Fibroblast of lung (primary cell): ENCODE data around the gene ARMH1. TPM values are rescaled to one million over a fixed set of nuclear protein-coding genes. Genes with fewer than 3 reads are reported as not detected.

Experiments
- DNase-seq, 2 donors: peaks; one replicate each; pipeline versions ENCODE4 v3.0.0 to v3.0.0-alpha.2; 2010; ENCODE audit warnings: low read depth in 2 of 2
- H2AFZ ChIP-seq: 2 replicates; pipeline ENCODE4 v1.5.1; 2012; ENCODE audit warnings: low read length, control low read depth, inconsistent platforms
- H3K27ac ChIP-seq: 2 replicates; pipeline ENCODE4 v1.5.1; 2011; ENCODE audit warnings: low read length, control low read depth; ENCODE audit not compliant: insufficient read depth
- H3K27me3 ChIP-seq: 2 replicates; pipeline ENCODE4 v1.5.1; 2011; ENCODE audit warnings: mild to moderate bottlenecking, low read length; ENCODE audit not compliant: control insufficient read depth, insufficient read depth
- H3K36me3 ChIP-seq: 2 replicates; pipeline ENCODE4 v1.5.1; 2011; ENCODE audit warnings: low read length; ENCODE audit not compliant: control insufficient read depth, insufficient read depth
- H3K4me1 ChIP-seq: 2 replicates; pipeline ENCODE4 v1.5.1; 2011; ENCODE audit warnings: low read length; ENCODE audit not compliant: control insufficient read depth, insufficient read depth; ENCODE audit errors: extremely low read depth
- H3K4me2 ChIP-seq: 2 replicates; pipeline ENCODE4 v1.5.1; 2011; ENCODE audit warnings: low read length, control low read depth; ENCODE audit not compliant: insufficient read depth; ENCODE audit errors: extremely low read depth
- H3K4me3 ChIP-seq, 4 experiments: fragments of 200-600 bp in 1 of 4; sonication (generic) in 1 of 4; replicated peaks in 1 of 4; 2 replicates each; pipeline ENCODE4 v1.5.1; 2011 to 2016; ENCODE audit warnings: low read length in 4 of 4, low read depth in 3 of 4, mild to moderate bottlenecking in 3 of 4, control low read depth in 2 of 4, inconsistent platforms in 1 of 4, mixed read lengths in 1 of 4; ENCODE audit not compliant: insufficient read depth in 1 of 4; ENCODE audit errors: control extremely low read depth in 1 of 4
- H3K79me2 ChIP-seq: 2 replicates; pipeline ENCODE4 v1.5.1; 2012; ENCODE audit warnings: mild to moderate bottlenecking, low read length, inconsistent platforms; ENCODE audit not compliant: control insufficient read depth, insufficient read depth
- H3K9ac ChIP-seq: 2 replicates; pipeline ENCODE4 v1.5.1; 2011; ENCODE audit warnings: mild to moderate bottlenecking, low read length, control low read depth; ENCODE audit not compliant: insufficient read depth
- H3K9me3 ChIP-seq: 2 replicates; pipeline ENCODE4 v1.5.1; 2012; ENCODE audit warnings: low read depth, low read length; ENCODE audit not compliant: control insufficient read depth, insufficient read depth
- H4K20me1 ChIP-seq: 2 replicates; pipeline ENCODE4 v1.5.1; 2011; ENCODE audit warnings: low read length; ENCODE audit not compliant: control insufficient read depth, insufficient read depth; ENCODE audit errors: extremely low read depth
- EZH2 ChIP-seq: IDR thresholded peaks from 2 replicates; pipeline ENCODE4 v1.5.1; 2012; ENCODE audit warnings: low read length, control low read depth, mild to moderate bottlenecking; ENCODE audit errors: missing control alignments
- polyA plus RNA-seq, 2 donors: library from polyadenylated mRNA; depleted of rRNA in 1 of 2; stranded (reverse) in 1 of 2; unstranded in 1 of 2; fragments of >200 nt; gene quantifications; 2 replicates each; pipeline ENCODE4 v1.2.1, GENCODE V29; 2011 to 2012; ENCODE audit warnings: missing spikeins in 1 of 2
- total RNA-seq: library from RNA; depleted of rRNA; stranded (reverse); fragments of >200 nt; gene quantifications from 2 replicates; pipeline ENCODE4 v1.2.1, GENCODE V29; 2014
- TF ChIP-seq, protein P1 (sequence below), 2 donors: IDR thresholded peaks in 1 of 2; conservative IDR thresholded peaks in 1 of 2; 1 replicate in 1 of 2; 2 replicates in 1 of 2; pipeline ENCODE4 v1.5.1; 2011 to 2012; ENCODE audit warnings: low read length in 2 of 2, control low read depth in 1 of 2, inconsistent platforms in 1 of 2, low read depth in 1 of 2, mild to moderate bottlenecking in 1 of 2

ARMH1 gene
- total and polyA plus RNA-seq, 2 donors (not counting 1 experiment from before 2014, with no cell fraction given): 2.4 to 6.4 TPM

DNA sequence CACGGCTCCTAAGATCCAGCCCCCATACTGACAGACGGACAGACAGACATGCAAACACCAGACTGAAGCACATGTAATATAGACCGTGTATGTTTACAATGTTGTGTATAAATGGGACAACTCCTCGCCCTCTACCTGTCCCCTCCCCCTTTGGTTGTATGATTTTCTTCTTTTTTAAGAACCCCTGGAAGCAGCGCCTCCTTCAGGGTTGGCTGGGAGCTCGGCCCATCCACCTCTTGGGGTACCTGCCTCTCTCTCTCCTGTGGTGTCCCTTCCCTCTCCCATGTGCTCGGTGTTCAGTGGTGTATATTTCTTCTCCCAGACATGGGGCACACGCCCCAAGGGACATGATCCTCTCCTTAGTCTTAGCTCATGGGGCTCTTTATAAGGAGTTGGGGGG is 23.4 kb upstream of the ARMH1 start:
- Histone ChIP-seq H3K27ac (no peak overlapping the region), H3K9me3 (no peaks in the 10 kb centered on the region)

DNA sequence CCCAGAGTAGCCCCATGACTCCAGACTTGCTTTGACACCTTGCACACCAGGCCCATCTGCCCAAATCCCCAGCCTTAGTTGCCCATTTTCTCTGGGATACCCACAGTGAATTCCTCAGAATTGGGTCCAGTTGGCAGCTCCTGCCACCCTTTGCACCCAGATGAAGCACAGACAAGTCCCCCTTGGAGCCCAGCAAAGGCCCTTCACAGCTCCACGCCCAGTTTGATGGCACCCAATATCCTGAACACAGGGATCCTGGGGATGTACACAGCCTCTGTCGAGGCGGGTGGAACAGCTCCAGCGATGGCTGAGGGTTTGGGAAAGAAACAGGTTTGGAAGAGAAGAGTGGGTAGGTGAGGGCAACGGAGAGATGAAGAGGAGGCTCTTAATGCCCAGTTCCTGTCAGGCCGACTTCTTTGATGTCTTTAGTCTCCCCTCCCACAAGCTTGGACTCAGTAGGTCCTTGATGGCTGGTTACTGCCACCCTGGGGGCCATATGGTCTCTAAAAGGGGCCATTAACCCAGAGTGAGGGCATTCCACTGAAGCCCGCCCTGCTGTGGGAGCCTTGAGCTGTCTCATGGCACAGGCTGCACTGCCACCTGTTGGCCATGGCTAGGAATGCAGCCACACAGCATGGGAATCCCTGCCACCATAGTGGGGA is 21.9 kb upstream of the ARMH1 start:
- Histone ChIP-seq H3K4me3 (no peak overlapping the region), H3K36me3 (peaks cover 19% of the 10 kb centered on the region), H3K9me3 (no peaks in the 10 kb centered on the region), H3K27ac (no peak overlapping the region), H2AFZ (no peak overlapping the region), H4K20me1 (no peaks in the 10 kb centered on the region), H3K9ac (no peak overlapping the region), H3K79me2 (no peaks in the 10 kb centered on the region), H3K4me1 (no peaks in the 10 kb centered on the region), H3K27me3 (no peaks in the 10 kb centered on the region), H3K4me2 (no peak overlapping the region)
- peak; percentile 31 to 59 for DNase-seq
- no peak for TF ChIP-seq EZH2
- TF ChIP-seq, protein P1, sequence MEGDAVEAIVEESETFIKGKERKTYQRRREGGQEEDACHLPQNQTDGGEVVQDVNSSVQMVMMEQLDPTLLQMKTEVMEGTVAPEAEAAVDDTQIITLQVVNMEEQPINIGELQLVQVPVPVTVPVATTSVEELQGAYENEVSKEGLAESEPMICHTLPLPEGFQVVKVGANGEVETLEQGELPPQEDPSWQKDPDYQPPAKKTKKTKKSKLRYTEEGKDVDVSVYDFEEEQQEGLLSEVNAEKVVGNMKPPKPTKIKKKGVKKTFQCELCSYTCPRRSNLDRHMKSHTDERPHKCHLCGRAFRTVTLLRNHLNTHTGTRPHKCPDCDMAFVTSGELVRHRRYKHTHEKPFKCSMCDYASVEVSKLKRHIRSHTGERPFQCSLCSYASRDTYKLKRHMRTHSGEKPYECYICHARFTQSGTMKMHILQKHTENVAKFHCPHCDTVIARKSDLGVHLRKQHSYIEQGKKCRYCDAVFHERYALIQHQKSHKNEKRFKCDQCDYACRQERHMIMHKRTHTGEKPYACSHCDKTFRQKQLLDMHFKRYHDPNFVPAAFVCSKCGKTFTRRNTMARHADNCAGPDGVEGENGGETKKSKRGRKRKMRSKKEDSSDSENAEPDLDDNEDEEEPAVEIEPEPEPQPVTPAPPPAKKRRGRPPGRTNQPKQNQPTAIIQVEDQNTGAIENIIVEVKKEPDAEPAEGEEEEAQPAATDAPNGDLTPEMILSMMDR (conservative IDR thresholded peaks at IDR 0.05 in 1 of 2, IDR thresholded peaks at IDR 0.05 in 1 of 2; ENCODE audit: low read depth in 1 of 2, low read length in 2 of 2): peak; percentile 96 to 97

More for the DNA sequence above, 23.4 kb upstream of the ARMH1 start:
- Histone ChIP-seq H2AFZ (no peak overlapping the region), H4K20me1 (no peaks in the 10 kb centered on the region), H3K27me3 (no peaks in the 10 kb centered on the region), H3K4me1 (no peaks in the 10 kb centered on the region), H3K36me3 (peaks cover 19% of the 10 kb centered on the region), H3K79me2 (no peaks in the 10 kb centered on the region), H3K9ac (no peak overlapping the region), H3K4me3 (no peak overlapping the region), H3K4me2 (no peak overlapping the region)
- no peak for DNase-seq
- TF ChIP-seq, protein P1 (conservative IDR thresholded peaks at IDR 0.05 in 1 of 2, IDR thresholded peaks at IDR 0.05 in 1 of 2; ENCODE audit: low read depth in 1 of 2, low read length in 2 of 2): no peak
- TF ChIP-seq EZH2: no peak

DNA sequence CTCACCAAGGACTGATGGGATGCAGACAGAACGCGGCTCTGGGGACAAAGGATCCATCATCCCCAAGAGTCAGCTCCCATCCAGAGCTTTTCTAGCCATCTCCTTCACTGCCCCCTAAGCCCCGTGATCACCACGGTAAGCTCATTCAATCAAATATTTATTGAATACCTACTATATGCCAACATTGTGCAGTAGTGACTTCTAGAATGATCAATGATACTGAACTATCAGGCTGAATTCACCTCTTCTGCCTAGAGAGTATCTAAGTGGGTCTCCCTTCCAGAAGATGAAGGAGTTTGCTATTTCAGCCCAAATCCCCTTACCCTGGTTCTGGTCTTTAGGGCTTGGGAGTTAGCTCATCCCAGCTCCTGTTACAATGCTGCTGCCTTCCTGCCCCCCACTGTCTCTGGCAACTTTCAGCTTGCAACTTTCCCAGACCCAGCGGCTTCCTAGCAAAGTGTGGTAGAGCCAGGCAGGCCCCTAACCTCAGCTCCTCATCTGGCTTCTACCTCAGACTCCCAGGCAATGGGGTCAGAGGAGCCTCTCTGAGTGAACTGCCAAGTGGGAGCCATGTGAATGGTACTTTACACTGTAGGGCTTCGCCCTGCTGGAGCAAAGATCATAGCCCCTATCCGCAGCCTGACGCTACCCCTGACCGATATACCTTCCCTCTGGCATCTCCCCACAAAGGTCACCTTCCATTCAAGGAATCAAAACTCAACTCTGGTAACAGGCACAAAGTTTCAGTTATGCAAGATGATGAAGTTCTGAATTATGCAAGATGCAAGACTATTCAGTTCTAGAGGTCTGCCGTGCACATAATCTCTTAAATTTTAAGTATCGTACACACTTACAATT is 21.2 kb upstream of the ARMH1 start:
- Histone ChIP-seq H2AFZ (no peak overlapping the region), H3K9ac (no peak overlapping the region), H3K27ac (no peak overlapping the region), H3K4me2 (no peak overlapping the region), H3K4me1 (no peaks in the 10 kb centered on the region), H3K4me3 (no peak overlapping the region), H3K9me3 (no peaks in the 10 kb centered on the region), H3K27me3 (no peaks in the 10 kb centered on the region), H3K79me2 (no peaks in the 10 kb centered on the region), H4K20me1 (no peaks in the 10 kb centered on the region), H3K36me3 (peaks cover 14% of the 10 kb centered on the region)
- TF ChIP-seq, protein P1 (conservative IDR thresholded peaks at IDR 0.05 in 1 of 2, IDR thresholded peaks at IDR 0.05 in 1 of 2; ENCODE audit: low read depth in 1 of 2, low read length in 2 of 2): no peak
- DNase-seq: no peak
